ENCODE data around the gene C1orf35.

Gene C1orf35

GRCh38 chr1:228077565-228078330 lies 25.4 kb downstream of the C1orf35 start:
- DNase-seq, result no peak

DNA sequence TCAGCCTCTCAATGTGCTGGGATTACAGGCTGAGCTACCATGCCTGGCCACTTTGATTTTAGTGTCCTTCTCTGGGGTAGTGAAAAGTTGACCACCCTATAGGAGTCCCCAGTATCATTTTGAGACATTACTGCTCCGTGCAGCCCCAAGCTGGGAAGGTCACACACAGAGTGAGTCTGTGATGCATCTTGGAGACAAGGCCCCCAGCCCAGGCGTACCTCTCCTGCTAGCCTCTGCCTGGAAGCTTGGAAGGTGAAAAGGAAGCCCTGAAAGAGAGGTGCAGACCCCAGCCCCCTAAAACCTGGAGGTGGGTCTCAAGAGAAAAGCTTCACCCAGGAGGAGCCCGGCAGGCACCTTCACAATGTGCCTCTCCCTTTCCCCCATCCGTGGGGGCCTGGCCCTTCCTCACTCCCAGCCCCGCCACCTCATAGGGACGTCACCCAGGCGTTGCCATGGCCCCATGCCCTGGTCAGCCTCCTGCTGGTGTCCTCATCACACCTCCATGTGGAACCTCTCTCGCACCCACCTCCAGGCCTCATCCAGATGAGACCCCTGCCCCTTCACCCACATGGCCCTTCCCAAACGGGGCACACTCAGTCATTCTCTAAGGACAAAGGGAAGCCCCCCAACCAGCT lies 26.2 kb downstream of the C1orf35 start:
- no peak for DNase-seq

- no peak for DNase-seq
These were observed 27.3 kb downstream of the C1orf35 start for GRCh38 chr1:228075801-228076271.

DNA sequence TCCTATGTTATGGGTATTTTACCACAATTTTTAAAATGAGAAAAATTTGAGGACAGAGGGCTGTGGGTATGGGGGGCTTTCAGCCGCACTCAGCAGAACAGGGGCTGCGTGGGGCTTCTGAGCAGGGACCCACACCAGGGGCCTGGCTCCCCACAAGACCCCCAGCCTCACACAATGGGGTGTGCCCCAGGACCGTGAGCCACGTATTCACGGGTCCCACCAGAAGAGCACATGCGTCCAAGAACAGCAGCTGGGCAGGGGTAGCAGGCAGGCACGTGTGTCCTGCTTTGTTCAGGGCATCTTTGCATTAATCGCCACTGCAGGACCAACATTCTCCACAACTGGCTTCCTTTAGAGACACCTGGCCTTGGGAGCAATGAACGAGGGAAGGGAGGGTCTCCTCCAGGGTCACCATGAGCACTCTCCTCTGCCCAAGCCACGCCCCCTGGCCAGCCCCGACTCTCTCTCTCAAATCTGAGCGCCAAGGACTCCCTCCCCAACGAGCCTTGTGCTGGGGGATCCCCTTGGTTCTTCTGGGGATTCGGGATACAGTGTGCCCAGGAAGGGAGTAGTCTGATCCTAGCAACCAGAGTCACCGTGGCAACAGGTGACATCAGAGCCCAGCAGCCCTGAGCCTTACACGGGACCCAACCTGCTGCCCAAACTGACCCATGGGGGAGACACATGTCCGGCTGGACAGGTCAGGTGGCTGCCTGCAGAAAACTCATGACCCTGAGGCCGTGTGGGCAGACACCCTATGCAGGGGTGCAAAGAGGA lies 28.0 kb downstream of the C1orf35 start:
- no peak for DNase-seq

DNA sequence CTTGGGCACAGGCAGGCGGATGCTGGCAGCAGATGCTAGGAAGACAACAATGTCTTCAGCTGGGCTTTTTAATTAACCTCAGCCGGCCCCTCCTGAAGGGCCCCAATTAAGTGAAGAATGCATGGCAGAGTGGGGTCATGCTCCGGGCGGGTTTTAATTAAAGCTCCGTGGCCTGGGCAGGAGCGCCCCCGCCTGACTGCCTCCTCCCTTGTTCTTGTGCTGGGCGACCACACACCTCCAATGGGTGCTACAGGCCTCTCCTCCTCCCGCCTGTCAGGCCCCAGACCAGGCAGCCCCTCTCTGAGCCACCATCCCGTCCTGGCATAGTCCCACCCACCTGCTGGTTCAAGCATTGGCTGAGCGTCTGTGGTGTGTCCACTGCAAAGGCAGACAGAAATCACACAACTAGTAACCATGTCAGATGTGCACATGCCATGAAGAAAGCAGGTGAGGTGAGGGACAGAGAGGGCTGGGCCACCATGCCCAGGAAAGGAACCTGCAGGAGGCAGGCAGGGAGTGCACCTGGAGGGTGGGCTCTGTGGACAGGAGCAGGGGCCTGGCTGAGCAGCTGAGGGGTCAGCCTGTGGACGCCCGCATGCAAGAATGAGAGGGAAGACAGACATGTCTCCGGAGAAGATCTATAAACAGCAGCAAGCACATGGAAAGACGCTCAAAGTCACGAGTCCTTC lies 29.1 kb downstream of the C1orf35 start:
- DNase-seq, result no peak

- DNase-seq, result no peak
These were observed 29.9 kb downstream of the C1orf35 start for GRCh38 chr1:228073061-228073856.

- no peak for DNase-seq
These were observed 30.5 kb downstream of the C1orf35 start for GRCh38 chr1:228072658-228073043.

- DNase-seq, result no peak
These were observed 31.1 kb downstream of the C1orf35 start for GRCh38 chr1:228071839-228072657.

GRCh38 chr1:228070851-228071250 lies 32.3 kb downstream of the C1orf35 start:
- DNase-seq, result no peak

- no peak for DNase-seq
These were observed 33.0 kb downstream of the C1orf35 start for GRCh38 chr1:228070173-228070572.

GRCh38 chr1:228068359-228068758 lies 34.8 kb downstream of the C1orf35 start:
- no peak for DNase-seq

DNA sequence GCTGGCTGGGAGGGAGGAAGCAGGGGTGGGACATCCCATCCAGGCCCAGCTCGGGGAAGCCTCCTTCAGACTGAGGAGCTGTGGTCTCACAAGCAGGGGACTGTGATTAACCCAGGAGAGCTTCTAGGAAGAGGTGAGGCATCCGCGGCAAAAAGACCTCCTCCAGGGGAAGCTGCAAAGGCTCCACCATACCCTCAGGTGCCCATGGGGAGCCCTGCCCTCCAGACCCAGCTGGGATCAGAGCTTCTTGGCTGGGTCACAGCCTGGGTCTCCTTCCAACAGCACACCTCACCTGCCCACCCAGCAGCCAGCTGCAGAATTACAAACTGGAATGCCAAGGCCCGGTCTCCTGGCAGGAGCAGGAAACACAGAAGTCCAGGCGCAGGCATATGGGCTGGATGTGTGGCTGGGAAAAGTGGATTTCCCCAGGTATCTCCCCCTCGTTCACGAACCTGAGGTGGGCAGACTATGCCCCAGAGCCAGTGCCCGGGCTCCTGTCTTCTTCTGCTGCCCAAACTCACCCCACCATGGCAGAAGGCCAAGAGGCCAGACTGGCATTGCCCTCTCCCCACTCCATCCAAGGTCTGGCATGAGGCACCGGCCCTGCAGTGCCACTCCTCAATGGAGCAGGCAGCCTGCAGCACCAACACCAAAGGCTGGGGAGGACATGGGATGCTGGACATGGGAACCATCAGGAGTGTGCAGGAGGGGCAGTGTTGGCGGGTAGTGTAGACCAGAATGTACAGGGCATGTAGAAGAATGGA lies 36.1 kb downstream of the C1orf35 start:
- DNase-seq, result no peak

GRCh38 chr1:228066416-228066815 lies 36.7 kb downstream of the C1orf35 start:
- no peak for DNase-seq

- DNase-seq, result no peak
These were observed 37.4 kb downstream of the C1orf35 start for GRCh38 chr1:228065543-228066347.

DNA sequence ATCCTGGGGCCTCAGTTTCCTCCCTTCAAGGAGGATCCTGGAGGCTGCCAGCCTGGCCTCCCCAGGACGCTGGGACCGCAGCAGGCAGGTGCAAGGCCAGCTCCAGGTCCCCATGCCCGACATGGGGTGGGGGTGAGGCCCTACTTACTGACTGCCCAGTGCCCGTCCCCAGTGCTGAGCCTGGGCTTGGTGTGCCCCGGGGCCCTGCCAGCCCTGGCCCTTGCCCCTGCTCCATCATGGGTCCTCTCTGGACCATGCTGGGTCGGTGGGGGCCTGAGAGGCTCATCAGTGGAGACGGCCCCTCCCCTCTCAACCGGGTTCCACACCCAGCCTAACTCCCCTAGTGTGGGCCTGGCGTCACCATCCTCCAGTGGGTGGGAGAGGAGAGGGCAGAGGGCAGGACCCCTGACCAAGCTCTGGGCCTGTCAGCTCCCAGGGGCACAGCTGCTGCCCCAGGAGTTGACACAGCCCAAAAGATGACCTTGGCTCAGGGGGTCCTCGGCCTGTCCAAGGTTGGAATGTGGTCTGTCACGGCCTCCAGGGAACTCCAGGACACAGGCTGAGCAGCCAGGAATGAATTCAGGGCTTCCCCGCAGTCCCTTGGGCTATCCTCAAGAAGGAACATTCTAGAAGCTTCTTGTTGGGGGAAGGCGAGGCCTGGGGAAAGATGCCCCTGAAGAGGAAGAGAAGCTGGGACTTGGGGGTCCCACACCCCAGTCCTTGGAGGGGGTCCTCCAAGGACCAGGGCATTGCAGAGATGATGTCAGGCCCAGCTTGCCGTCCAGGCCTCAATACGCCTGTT lies 38.2 kb downstream of the C1orf35 start:
- no peak for DNase-seq

- no peak for DNase-seq
These were observed 38.8 kb downstream of the C1orf35 start for GRCh38 chr1:228064296-228064695.

- no peak for DNase-seq
These were observed 39.6 kb downstream of the C1orf35 start for GRCh38 chr1:228063251-228064191.

DNA sequence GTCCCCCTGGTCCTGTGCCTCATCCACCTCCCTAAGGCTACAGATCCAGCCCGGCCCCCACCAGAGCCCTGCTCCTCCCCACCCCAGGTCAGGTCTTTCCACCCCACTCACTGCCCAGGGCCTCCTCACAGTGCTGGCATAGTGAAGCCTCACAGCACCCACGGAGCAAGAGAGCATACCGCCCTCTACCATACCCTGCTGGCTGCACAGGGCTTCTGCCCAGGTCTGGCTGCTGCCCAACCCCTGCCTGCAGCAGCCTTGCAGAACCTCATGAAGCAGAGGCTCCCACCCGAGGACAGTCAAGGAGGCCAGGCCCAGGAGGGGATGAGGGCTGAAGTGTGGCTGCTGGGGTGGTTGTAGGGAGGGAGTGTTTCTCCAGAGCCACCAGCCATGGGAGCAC lies 40.3 kb downstream of the C1orf35 start:
- DNase-seq, result no peak
